ENCODE results near the gene AHRR.

Gene AHRR

DNA sequence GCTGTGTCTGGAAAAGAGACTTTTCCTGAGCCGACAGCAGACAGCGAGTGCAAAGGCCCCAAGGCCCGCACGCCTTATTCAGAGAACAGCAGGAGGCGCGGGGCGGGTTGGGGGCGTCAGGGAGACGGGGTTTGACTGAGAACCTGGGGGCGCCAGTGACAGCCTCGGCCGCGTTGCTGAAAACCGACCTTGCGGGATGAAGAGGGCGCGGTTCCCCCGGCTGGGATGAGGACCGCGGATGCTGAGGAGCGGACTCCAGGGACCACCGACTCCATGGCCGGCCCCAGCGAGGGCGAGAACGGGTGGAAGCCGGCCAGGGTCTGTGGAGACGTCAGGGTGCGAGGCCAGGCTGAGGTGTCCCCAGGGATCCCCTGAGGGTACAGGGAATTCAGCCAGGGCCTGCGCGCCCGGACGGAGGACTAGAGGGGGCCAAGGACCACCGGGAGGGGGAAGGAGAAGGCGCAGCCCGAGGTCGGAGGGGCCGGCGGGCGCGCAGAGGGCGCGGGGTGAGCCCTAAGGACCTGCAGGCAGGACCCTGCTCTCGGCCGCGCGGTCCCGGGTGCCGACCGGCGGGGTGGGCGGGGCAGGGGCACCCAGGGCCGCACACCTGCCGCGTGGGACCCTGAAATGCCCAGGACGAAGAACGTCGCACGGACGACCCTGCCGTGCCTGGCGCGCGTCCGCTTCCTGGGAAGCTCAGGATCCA, 837 bp upstream of the AHRR start:
- DNase-seq (ENCODE audit: low read depth in 2 of 2), result no peak

DNA sequence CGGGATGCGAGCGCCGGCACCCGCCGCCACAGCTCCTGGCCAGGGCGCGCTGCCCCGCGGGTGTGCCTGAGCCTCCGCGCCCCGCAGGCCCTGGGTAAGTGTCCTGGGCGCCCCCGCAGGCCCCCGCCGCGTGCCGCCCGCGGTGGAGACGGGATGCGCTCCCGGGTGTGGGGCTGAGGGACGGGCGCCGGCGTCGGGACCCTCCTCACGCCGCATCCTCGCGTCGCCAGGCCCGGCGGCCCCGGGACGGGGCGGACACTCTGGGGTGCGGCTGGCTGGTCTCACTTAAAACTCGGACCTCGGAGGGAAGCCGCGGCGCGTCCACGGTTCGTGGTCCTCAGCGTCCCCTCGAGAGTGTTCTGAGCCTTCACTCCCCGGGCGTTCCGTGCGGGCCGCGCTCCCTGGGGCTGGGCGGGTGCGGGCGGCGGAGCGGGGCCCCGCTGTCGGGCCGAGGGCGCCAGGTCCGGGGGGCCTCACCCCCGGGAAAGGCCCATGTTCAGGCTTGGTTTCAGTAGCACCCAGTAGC, 275 bp downstream of the AHRR start:
- no peak for DNase-seq (ENCODE audit: low read depth in 2 of 2)

DNA sequence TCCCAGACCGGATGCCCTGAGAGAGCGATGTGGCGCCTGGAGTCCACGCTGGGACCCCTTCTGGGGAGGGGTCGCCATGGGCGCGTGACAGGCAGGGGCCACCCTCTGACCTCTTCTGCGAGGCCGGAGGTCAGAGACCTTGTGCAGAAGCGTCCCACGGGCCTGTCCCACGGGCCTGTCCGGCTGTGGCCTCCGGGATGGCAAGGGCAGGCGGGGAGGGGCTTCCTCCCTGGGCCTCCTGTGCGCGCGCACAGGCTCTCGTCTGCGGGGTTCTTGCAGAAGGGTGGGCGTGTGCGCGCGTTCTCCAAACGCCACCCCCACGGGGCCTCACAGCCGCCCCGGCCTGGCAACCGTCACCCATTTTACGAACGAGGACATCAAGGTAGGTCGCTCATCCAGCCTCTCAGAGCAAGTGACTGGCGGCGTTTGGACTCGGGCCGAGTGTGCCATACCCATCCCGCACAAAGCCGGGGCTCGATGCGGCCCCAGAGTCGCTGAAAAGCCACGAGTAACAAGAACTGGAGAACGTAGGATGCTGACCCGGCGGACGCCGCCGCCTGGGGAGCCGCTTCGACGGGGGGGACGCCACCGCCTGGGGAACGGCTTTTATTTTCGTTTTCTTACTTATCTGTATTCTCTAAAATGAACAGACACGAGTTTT, 897 bp downstream of the AHRR start:
- DNase-seq (ENCODE audit: low read depth in 2 of 2), result peak in 1 of 2 donors; percentile 31

- no peak for DNase-seq (ENCODE audit: low read depth in 2 of 2)
Observed at GRCh38 chr5:322942-323879, 1.7 kb downstream of the AHRR start.

GRCh38 chr5:324736-325612, 3.5 kb downstream of the AHRR start:
- no peak for DNase-seq (ENCODE audit: low read depth in 2 of 2)

DNA sequence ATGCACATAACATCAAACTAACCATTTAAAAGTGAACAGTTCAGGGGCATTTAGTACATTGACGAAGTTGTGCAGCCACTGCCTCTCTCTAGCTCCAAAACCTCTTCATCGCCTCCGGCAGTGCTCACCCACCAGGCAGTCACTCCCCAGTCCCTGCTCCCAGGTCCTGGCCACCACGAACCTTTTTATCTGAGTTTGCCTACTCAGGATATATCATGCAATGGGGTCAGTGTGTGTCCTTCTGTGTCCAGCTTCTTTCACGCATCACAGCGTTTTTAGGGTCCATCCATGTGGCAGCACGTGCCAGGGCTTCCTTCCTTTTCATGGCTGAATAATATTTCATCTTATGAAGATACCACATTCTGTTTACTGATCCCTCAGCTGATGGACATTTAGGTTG, 4.6 kb downstream of the AHRR start:
- no peak for DNase-seq (ENCODE audit: low read depth in 2 of 2)

GRCh38 chr5:329121-329735, 7.7 kb downstream of the AHRR start:
- DNase-seq (ENCODE audit: low read depth in 2 of 2), result no peak

DNA sequence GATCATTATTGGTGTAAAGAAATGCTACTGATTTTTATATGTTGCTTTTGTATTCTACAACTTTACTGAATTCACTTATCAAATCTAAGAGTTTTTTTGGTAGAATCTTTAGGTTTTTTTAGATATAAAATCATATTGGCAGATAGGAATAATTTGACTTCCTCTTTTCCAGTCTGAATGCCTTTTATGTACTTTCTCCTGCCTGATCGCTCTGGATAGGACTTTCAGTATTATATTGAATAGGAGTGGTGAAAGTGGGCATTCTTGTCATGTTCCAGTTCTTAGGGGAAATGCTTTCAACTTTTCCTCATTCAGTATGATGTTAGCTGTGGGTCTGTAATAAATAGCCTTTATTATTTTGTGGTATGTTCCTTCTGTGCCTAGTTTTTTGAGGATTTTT, 8.3 kb downstream of the AHRR start:
- no peak for DNase-seq (ENCODE audit: low read depth in 2 of 2)

DNA sequence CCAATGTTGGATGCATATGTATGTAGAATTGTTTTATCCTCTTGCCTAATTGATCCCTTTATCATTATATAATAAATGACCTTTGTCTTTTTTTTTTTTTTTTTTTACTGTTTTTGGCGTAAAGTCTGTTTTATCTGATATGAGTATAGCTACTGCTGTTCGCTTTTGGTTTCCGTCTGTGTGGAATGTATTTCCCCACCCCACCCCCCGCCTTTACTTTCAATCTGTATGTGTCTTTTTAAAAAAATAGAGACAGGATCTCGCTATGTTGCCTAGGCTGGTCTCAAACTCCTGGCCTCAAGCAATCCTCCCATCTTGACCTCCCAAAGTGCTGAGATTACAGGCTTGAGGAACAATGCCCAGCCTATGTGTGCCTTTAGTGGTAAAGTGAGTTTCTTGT, 11.3 kb downstream of the AHRR start:
- no peak for DNase-seq (ENCODE audit: low read depth in 2 of 2)

DNA sequence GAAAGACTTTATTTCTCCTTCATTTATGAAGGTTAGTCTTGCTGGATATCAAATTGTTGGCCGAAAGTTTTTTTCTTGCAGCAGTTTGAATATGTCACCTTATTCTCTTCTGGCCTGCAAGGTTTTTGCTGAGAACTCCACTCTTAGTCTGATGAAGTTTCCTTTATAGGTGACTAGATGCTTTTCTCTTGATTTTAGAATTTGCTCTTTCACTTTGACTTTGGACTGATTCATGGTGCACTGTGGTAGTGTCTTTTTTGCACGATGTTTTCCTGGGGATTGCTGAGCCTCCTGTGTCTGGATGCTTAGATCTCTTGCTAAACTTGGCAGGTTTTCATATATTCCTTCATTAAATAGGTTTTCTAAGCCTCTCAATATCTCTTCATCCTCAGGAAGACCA, 12.4 kb downstream of the AHRR start:
- DNase-seq (ENCODE audit: low read depth in 2 of 2), result no peak

DNA sequence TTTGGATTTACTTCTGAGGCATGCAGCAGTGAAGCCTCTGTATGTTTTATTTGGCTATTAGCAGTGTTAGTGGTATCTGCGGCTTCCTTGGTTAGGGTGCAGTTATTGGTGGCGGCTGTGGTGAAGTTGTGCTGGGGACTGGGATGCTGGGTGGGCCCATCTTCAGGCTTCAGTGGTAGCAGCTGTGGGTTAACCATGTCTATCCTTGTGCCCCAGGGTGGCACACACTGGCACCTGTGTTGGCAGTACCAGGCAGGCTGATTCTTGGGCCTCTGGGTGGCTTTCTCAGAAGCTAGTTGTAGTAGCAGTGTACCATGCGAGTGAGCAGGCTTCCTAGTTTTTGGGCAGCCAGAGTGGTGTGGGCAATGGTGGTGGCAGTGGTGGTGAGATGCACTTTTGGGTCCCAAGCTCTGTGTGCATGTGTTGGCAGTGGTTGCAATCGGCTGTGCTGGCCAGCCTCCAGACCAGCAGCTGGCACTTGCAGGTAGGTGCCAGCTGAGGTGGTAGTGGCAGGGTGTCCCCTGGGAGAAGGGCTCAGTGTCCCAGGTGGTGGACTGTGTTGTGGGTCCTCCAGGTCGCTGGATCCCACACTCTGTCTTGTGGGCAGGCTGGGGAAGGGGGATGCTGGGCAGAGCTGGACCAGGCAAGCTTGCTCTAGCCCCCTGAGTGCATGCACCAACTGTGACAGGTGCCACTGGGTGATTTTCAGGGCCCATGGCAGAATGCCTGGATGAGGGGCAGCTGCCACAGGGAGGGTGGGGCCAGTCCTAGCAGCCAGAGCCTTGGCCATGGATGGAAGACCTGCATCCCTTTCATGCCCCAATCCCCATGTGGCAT, 13.6 kb downstream of the AHRR start:
- DNase-seq (ENCODE audit: low read depth in 2 of 2), result no peak

GRCh38 chr5:335740-336038, 14.2 kb downstream of the AHRR start:
- DNase-seq (ENCODE audit: low read depth in 2 of 2), result no peak

- no peak for DNase-seq (ENCODE audit: low read depth in 2 of 2)
Observed at GRCh38 chr5:337563-338130, 16.1 kb downstream of the AHRR start.

- DNase-seq (ENCODE audit: low read depth in 2 of 2), result no peak
Observed at GRCh38 chr5:342501-343460, 21.3 kb downstream of the AHRR start.

DNA sequence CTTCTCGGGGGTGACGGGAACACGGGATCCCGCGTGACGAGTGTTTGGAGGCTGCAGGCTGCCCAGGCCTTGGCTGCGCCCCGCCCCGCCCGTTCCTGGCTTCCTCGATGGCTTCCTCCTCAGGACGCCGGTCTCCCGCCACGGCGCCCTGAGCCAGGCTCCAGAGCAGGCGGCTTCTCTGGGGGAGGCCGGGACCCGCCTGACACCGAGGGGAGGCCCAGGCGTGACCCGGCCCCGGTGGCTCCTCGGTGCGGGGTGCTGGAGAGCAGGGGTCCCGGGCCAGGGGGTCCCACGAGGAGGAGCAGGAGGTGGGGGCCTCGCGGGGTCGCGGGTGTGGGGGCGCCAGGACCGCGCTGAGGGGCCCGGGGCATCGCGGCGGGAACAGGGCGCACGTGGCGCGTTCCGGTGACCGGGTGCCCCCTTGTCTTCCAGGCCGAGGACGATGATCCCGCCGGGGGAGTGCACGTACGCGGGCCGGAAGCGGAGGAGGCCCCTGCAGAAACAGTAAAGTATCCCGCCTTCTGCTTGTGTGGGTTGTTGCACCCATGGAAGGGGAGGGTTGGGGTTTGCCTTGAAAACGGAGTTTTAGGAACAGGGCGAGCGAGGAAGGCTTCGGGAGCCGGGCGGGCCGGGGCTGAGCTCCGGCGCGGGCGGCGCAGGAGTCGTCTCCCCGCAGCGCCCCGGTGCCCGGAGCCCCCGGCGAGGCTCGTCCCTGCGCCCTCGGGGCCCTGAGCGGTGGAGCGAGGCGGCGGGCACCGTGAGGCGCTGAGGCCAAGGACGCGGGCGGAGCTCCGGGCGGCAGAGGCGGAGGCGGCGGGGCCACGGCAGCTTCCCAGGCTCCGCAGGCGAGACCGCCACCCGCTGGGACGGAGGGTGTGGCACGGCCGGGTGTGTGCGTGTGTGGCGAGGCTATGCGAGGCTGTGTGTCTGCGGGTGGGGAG, 22.2 kb downstream of the AHRR start:
- DNase-seq (ENCODE audit: low read depth in 2 of 2), result peak; percentile 23 to 51

DNA sequence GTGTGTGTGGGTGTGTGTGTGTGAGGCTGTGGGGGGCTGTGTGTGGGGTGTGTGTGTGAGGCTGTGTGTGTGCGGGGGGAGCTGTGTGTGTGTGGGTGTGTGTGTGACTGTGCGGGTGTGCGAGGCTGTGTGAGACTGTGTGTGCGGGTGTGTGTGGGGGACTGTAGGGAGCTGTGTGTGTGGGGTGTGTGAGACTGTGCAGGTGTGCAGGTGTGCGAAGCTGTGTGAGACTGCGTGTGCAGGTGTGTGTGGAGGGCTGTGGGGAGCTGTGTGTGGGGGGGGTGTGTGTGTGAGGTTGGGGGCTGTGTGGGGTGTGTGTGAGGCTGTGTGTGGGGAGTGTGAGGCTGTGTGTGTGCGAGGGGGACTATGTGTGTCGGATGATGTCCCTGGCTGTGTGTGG, 23.2 kb downstream of the AHRR start:
- no peak for DNase-seq (ENCODE audit: low read depth in 2 of 2)

GRCh38 chr5:345404-346195, 24.1 kb downstream of the AHRR start:
- DNase-seq (ENCODE audit: low read depth in 2 of 2), result no peak

Measured in stimulated activated CD4-positive, alpha-beta T cell treated with anti-CD3 and anti-CD28 coated beads, Interleukin-1b, Interleukin-23, amount 100 ng/mL, for 4 hours (primary cell).